HG02623 (cell line): ENCODE results near the gene LHCGR.
A peak's percentile ranks its signal among the peaks of the same experiment; 100 is the strongest.
"Not testable (repeated sequence)": the region's sequence is repeated elsewhere in the genome, so short reads cannot be mapped to it uniquely, and the experiment has no call there.

Experiments
- ATAC-seq: cut with Tn5 transposase; IDR thresholded peaks from one replicate; pipeline ENCODE4 v1.9.1; 2021; ENCODE audit warnings: moderate library complexity; ENCODE audit not compliant: unreplicated experiment

The LHCGR gene

GRCh38 chr2:48749291-48750127 lies 6.0 kb downstream of the LHCGR start:
- ATAC-seq: peak; percentile 36

- no peak for ATAC-seq
These were observed 8.2 kb downstream of the LHCGR start for GRCh38 chr2:48747319-48747718.

- ATAC-seq: not testable (repeated sequence)
These were observed 16.3 kb downstream of the LHCGR start for GRCh38 chr2:48739236-48739635.

GRCh38 chr2:48738806-48739205 lies 16.7 kb downstream of the LHCGR start:
- ATAC-seq: no peak

DNA sequence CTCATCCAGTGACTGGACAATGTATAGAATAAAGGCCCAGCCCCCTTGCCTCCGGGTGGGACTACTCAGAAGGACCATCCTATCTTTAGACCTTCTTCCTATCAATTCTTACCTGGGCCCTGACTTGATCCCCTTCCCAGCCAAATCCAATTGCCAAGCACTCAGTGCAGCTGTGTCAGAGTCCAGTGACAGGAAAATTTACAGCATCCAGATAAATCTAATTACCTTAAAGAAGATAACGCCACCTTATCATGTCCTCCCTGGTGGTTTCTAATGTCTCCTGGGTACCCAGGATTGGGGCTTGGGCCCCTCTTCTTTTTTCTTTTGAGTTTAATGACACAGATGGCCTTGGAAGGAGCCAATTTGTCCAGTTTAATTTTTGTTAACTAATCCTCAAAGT lies 19.3 kb downstream of the LHCGR start:
- no peak for ATAC-seq

DNA sequence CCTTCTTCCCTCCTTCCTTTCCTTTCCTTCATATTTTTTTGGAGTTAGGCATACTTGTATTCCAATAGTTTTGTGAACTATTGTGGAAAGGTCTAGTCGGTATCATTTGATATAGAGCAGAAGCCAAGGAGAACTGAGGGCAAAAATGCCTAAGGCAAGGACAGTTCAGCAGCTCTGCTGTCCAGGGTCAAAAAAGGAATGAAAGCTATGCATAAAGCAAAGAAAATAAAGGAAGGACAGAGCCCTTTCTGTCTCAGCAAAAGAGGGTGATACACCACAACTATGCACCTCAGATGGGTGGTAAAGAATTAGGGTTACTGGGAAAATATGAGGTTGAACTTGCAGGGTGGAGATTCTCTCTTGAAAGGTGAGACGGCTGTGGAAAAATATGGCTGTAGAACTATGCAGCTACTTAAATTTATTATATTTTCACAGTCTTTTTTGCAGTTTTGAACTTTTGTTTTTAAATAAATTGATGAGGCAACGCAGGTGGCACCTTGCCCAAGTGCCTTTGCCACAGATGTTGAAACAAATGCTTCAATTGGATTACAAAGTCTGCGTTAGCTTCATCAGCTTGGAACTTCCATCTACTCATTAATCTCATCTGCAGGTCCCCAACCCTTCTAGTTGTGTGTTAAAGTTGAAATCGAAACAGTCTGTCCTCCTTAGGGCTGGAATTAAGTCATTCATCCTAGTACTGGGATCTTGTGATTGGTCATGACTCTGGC lies 20.8 kb downstream of the LHCGR start:
- no peak for ATAC-seq

DNA sequence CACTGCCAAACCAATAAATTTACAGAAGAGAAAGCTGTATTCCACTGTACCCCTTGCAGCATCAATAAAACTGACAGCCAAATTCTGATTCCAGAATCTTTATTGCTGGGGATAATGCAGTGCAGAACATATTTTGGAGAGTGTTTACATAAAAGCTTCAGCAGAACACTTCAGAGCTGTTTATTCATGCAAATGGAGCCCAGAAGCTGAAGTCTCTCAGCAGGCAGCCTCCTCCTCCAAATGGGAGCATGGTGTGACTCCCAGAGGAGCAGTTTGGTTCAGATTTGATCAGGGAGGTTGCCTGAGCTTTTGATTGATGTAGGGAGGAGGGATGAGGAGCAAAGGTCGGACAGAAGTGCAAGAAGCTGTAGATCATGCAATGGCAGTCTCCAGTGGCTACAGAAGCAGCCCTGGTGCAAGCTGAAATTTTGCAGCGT lies 22.4 kb downstream of the LHCGR start:
- no peak for ATAC-seq

DNA sequence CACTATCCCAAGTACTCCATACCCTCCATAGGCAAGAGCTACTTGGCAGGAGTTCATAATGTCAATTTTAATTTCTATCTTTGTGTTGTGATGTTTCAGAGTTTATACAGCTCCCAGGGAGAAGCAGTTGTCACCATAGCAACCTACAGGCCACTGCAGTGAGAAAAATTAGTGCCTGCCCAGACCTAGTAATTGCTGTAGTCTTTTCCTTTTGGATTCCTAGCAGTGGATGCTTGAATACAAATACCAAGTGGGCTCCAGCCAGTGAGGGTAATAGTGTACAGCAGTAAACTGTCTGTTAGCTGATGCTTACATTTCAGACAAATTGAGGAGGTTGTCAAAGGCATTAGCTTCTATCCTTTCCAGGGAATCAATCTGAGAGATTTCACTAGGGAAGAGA lies 26.7 kb downstream of the LHCGR start:
- ATAC-seq: no peak

GRCh38 chr2:48728295-48728694 lies 27.2 kb downstream of the LHCGR start:
- ATAC-seq: no peak

- ATAC-seq: no peak
These were observed 28.0 kb downstream of the LHCGR start for GRCh38 chr2:48727560-48727959.

DNA sequence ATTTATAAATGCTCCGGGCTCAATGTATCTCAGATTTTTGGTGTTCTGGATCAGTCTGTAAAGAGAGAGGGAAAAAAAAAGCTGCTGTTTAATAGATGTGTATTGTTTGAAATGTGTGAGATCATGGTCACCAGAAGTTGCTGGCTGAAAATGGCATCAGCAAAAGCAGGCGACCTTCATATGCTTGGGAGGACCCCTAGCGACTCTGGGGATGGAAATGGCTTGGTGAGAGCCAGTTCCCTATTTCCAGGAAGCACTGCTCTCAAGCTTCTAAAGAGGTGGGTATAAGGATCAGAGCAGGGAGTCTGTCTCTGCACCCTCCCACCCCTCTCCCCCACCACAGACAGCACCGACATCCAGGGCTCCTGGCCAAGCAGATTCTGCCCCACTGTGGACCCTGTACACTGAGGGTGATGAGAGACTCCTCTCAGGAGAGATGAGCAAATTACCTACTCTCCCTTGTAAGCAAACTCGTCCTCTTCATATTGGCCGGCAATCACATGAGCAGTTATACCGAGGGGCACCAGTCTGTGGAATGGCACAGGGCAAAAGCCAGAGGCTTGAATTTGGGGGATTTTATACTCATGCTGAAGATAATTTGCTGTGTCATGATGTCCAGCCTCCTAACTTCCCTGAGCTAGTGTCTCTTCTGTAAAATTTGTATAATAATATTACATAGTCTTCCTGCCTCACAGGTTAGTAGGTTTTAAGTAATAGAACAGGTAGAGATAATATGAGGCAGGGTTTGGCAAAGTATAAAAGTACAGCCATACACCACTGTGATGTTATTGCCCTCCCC lies 29.6 kb downstream of the LHCGR start:
- ATAC-seq: no peak

DNA sequence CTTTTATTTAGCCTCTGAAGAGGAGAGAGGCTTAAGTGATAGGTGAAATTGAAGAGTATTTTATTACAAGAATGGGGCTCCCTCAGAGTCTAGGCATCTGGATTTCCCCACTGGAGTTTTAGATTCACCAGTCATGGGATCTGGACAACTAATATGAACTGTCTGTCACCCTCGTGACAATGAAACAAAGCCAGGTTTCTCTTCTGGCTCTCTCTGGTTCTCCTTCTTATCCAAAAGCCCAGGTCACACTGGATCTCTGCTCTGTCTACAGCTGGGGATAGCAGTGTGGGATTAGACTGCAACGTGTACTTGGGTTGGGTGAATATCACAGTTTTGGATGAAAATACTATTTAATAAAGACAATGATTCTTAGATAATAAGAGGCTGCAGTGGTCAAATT lies 31.2 kb downstream of the LHCGR start:
- no peak for ATAC-seq

GRCh38 chr2:48723129-48723528 lies 32.4 kb downstream of the LHCGR start:
- ATAC-seq: no peak

DNA sequence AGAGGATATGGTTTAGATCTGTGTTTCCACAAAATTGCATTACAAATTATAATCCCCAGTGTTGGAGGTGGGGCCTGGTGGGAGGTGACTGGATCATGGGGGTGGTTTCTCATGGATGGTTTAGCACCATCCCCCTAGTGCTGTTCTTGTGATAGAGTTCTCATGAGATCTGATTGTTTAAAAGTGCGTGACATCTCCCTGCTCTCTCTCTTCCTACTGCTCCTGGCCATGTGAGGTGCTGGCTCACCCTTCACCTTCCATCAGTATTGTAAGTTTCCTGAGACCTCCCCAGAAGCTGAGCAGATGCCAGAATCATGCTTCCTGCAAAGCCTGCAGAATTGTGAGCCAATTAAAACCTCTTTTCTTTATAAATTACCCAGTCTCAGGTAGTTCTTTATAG lies 33.1 kb downstream of the LHCGR start:
- no peak for ATAC-seq

DNA sequence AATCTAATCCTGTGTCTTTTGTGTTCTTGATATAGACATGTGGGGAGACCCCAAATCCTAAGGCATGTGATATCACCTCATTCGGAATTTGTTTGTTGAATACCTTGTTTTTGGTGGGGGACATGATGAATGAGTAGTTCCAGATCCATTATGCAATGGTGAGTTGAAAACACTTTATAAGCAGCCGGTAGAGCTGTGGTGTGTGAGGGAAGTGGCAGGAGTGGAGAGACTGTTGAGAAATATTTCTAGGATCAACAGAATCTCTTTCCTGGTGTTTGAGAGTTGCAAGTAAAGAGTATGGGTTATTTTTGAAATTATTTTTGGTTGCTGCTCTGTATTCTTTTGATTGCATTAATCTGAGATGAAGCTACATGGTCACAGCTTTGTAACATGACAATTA lies 34.4 kb downstream of the LHCGR start:
- no peak for ATAC-seq

DNA sequence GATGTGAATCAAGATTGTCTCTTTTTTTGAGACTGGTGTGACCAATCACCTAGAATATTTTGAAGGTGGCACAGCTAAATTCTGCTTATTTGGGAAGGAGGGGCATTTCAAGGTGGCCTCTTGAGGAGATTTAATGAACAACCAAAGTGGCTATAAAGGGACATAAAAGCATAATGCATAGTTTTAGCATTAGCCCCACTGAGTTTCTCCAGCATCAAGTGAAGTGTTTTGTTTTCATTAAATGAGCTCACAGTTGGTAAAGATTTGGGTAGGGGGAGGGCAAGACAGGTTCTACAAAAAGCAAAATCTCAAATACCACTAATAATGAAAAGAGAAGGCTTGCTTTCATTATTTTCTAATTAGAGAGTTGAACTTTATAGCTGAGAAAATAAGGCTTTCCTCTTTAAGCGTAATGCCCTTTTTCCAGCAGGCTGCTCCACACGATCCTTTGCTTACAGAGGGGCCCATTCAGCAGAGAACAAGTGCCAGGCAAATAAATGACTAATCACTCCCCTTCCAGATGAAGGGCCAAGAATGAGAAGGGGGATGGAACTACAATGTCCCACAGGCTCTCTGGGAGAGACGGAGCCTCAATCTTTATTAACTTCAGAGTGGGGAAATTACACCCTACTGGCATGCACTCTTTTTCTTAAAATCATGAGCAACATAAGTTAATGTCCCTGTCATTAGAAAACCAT lies 35.9 kb downstream of the LHCGR start:
- no peak for ATAC-seq

DNA sequence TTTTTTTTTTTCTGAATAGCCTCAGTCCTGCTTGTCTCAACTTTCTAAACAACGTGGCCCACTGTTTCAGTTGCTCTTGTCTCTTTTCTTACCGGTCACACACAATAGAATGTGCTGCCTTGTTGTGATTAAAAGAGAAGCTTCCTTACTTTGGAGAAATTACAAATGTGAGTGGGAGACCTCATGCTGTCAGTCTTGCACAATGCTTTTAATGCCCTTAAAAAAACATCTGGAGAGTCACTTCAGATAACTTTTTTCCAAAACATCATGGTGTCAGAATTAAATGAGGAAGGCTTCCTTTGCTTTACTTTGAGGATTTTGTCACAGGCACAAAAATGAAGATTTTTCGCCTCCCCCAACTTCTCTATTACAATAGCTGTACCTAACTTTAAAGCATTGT lies 37.7 kb downstream of the LHCGR start:
- no peak for ATAC-seq

GRCh38 chr2:48715956-48716355 lies 39.6 kb downstream of the LHCGR start:
- ATAC-seq: no peak

- no peak for ATAC-seq
These were observed 40.3 kb downstream of the LHCGR start for GRCh38 chr2:48715042-48715899.

DNA sequence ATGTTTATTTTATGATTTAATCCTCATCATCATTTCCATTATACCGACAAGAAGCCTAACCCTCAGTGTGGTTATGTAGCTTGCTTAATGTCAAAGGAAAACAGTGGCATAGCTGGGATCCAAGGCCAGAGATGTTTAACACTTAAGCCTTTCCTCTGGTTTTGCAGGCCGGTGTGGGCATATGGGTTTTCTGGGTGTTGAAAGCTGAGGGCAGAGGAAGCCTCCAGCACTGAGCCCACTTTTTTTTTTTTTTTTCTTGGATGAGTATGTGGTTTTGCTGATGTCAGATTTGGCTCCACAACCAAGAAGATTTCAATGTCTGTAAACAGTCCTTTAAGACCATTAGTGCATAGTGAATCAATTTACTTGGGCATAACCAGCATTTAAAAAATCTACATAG lies 41.3 kb downstream of the LHCGR start:
- ATAC-seq: no peak
